H1 (cell line): Measurements from ENCODE around the gene FBN1. TPM values are rescaled to one million over a fixed set of nuclear protein-coding genes. Genes with fewer than 3 reads are reported as not detected.

Source experiments
- BACH1 ChIP-seq: IDR thresholded peaks from 2 replicates; pipeline ENCODE4 v1.6.1; 2012; ENCODE audit warnings: low read length, improper control_type of control experiment
- EZH2 ChIP-seq: fragments of 200-600 bp; sonication (generic); IDR thresholded peaks from 2 replicates; pipeline ENCODE4 v1.7.1; 2012; ENCODE audit warnings: low read depth, mild to moderate bottlenecking, moderate library complexity, low read length, inconsistent platforms; ENCODE audit not compliant: severe bottlenecking
- HDAC2 ChIP-seq, 2 experiments: fragments of 300-600 bp in 1 of 2; sonication (generic) in 1 of 2; IDR thresholded peaks; 2 replicates each; pipeline ENCODE4 v1.6.1; 2011 to 2012; ENCODE audit warnings: low read depth in 2 of 2, low read length in 2 of 2, mild to moderate bottlenecking in 2 of 2, moderate library complexity in 2 of 2, borderline replicate concordance in 1 of 2, inconsistent platforms in 1 of 2
- polyA plus RNA-seq, 7 experiments: library from polyadenylated mRNA; depleted of rRNA in 3 of 7; stranded (reverse) in 5 of 7; unstranded in 2 of 7; fragments of >200 nt in 5 of 7; fragments of 200-250 nt in 2 of 7; gene quantifications; 1 replicate in 5 of 7; 2 replicates in 1 of 7; 4 replicates in 1 of 7; pipeline versions ENCODE4 v1.2.1 to v1.2.3, GENCODE V29; 2011 to 2013; ENCODE audit warnings: missing spikeins in 2 of 7, mixed read lengths in 2 of 7
- total RNA-seq: library from RNA; stranded (reverse); fragmentation: NEBNext Ultra II Directional; extraction: Animal tissue kit (Norgen Biotek cat#: 25700); gene quantifications from 2 replicates; pipeline ENCODE4 v1.2.1, GENCODE V29; 2021

The FBN1 gene
- total and polyA plus RNA-seq, 2 of the 8 experiments (the other 6 are each of a cell fraction or from before 2014, with no cell fraction given), result 3.0 to 4.0 TPM

DNA sequence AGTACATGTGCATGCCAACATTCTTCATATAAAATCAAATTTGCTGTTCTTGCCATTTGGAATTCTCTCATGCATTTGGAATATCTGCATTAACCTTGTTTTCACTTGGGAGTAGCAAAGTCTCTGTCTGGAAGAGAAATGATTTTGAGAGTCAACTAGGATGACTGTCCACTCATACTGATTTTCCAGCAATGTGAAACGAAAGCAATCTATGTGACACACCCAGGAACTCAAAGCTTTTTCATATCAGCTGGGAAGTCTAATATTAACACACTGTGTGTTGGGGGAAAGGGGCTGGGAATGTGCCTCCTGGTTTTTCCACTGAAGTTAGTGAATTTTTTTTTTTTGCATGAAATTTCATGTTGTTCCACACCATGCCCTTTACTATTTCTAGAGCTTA lies 189.4 kb downstream of the FBN1 start (continued):
- TF ChIP-seq BACH1 (no peak), EZH2 (no peak), HDAC2 (IDR thresholded peaks at IDR 0.05; ENCODE audit: borderline replicate concordance in 1 of 2, low read depth in 2 of 2, low read length in 2 of 2) (no peak)
